Activated B cell treated with CpG ODN at 0.5 μM for 24 hours (primary cell): Measurements from ENCODE around the gene ONECUT1. TPM values are rescaled to one million over a fixed set of nuclear protein-coding genes. Genes with fewer than 3 reads are reported as not detected.

Source experiments
- ATAC-seq: fragments of 200-7000 bp; cut with Tn5 transposase; one replicate; pipeline ENCODE4 v1.10.0; 2021; ENCODE audit warnings: low read depth, mild to moderate bottlenecking, moderate library complexity
- CTCF ChIA-PET: fragments of 350-600 bp; sonication (Branson Sonifier 250); formaldehyde crosslinking; loops from one replicate; lab custom pipeline; 2021; ENCODE audit warnings: antibody characterized with exemption; lab: Charles Lee
- POLR2A ChIA-PET: fragments of 350-600 bp; sonication (Branson Sonifier 250); formaldehyde crosslinking; loops from one replicate; lab custom pipeline; 2021; ENCODE audit warnings: antibody characterized with exemption; lab: Charles Lee
- DNase-seq: peaks from one replicate; pipeline ENCODE4 v3.0.0; 2022
- H3K27ac Mint-ChIP-seq: one replicate; pipeline ENCODE4 v1.8.0; 2020; ENCODE audit warnings: mixed read lengths
- H3K27me3 Mint-ChIP-seq: one replicate; pipeline ENCODE4 v1.8.0; 2021; ENCODE audit warnings: mixed read lengths
- H3K36me3 Mint-ChIP-seq: one replicate; pipeline ENCODE4 v1.8.0; 2021; ENCODE audit warnings: low read depth, mixed read lengths
- H3K4me1 Mint-ChIP-seq: one replicate; pipeline ENCODE4 v1.8.0; 2021; ENCODE audit warnings: mixed read lengths
- H3K4me3 Mint-ChIP-seq: one replicate; pipeline ENCODE4 v1.8.0; 2020; ENCODE audit warnings: mild to moderate bottlenecking, mixed read lengths
- H3K9me3 Mint-ChIP-seq: one replicate; pipeline ENCODE4 v1.8.0; 2020; ENCODE audit warnings: mixed read lengths
- intact Hi-C: fragments of 100-400 bp; cut with micrococcal nuclease; formaldehyde crosslinking; loops from one replicate; pipeline ENCODE4 v1.15.1; 2024
- total RNA-seq: library from RNA; stranded (reverse); gene quantifications from 2 replicates; pipeline ENCODE4 v1.2.3, GENCODE V29; 2022
- TF ChIP-seq, protein P1 (sequence below): fragments of 200-600 bp; IDR thresholded peaks from one replicate; pipeline ENCODE4 v1.8.0; 2022; ENCODE audit warnings: antibody characterized with exemption, mild to moderate bottlenecking

The ONECUT1 gene
- total RNA-seq, 1 donor from 2014 or later = 0.44 TPM

DNA sequence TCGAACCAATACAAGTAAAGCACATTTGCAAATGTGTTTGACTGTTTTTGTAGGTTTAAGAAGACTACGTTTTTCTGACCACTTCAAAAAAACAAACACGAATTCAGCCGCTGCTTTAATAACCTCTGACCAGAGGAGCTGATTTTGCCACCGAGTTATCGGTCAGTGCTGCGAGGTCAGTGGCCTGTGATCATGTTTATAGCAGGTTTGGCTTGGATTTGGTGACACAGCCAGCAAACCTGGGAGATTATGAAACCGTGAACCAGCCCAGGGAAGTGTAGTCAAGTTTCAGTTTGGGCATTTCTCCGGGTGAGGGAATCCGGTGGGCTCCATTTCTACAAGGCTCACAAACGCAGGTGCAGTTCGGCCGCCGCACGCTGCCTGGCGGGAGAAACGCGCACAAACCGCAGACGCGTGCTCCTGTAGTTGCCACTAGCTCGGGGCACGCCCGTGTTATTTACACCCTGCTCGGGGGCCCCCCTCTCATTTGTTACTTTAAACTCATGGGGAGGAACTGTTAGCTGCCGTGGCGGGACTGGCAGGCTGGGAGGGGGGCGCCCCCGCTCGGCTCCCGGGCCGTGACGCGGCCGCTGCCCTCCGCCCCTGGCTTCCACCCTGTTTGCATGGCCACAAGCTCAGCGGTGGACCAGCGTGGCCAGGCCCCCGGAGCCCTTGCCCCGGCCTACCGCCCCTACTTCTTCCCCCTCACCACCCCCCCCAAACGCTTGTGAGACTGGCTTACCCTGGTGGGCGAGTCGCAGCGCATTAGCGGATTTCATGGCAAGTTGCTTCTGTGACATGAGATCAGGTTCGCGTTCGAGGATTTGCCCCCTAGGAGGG, 13.6 kb upstream of the ONECUT1 start:
- TF ChIP-seq, protein P1, sequence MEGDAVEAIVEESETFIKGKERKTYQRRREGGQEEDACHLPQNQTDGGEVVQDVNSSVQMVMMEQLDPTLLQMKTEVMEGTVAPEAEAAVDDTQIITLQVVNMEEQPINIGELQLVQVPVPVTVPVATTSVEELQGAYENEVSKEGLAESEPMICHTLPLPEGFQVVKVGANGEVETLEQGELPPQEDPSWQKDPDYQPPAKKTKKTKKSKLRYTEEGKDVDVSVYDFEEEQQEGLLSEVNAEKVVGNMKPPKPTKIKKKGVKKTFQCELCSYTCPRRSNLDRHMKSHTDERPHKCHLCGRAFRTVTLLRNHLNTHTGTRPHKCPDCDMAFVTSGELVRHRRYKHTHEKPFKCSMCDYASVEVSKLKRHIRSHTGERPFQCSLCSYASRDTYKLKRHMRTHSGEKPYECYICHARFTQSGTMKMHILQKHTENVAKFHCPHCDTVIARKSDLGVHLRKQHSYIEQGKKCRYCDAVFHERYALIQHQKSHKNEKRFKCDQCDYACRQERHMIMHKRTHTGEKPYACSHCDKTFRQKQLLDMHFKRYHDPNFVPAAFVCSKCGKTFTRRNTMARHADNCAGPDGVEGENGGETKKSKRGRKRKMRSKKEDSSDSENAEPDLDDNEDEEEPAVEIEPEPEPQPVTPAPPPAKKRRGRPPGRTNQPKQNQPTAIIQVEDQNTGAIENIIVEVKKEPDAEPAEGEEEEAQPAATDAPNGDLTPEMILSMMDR = no peak
- Mint-ChIP-seq H3K4me1 (peaks cover 23% of the 10 kb centered on the region), H3K27me3 (peaks cover 74% of the 10 kb centered on the region), H3K36me3 (no peaks in the 10 kb centered on the region), H3K4me3 (peak overlapping the region; percentile 75), H3K9me3 (no peaks in the 10 kb centered on the region), H3K27ac (no peak overlapping the region)
- ChIA-PET POLR2A (interaction anchor here (1.6 to 1.7 kb wide), 2 partner anchors 15 to 22 kb away, joined by 3 to 5 read pairs; no protein-coding TSS in a partner anchor), CTCF (interaction anchor here (1.2 kb wide), 1 partner anchor 22 kb away, joined by 3 read pairs; no protein-coding TSS in a partner anchor)
- no peak for DNase-seq
- intact Hi-C loops = loop anchor here (1.0 kb wide), 1 partner anchor 19 kb away; no protein-coding TSS in a partner anchor
- ATAC-seq = no peak

DNA sequence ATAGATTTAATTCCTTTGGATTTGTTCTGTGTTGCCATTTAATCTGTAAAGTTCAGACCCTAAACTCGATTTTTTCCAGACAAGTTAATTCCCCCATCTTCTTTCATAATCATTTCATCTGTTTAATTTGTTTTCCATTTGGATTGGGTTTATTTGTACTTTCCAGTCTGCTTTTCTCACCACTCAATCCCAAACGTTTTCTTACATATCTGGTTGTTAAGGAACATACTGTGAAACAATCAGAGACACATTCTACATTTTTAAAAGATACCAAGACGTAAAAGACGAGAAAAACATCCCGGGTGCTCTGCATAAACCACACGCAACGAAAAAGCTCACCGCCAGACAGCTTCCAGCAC, 13.0 kb upstream of the ONECUT1 start:
- Mint-ChIP-seq H3K4me3 (no peak overlapping the region), H3K27ac (peak overlapping the region; percentile 68), H3K4me1 (peaks cover 23% of the 10 kb centered on the region), H3K9me3 (no peaks in the 10 kb centered on the region), H3K27me3 (peaks cover 72% of the 10 kb centered on the region), H3K36me3 (no peaks in the 10 kb centered on the region)
- POLR2A ChIA-PET = interaction anchor here (1.6 to 1.7 kb wide), 2 partner anchors 15 to 21 kb away, joined by 3 to 5 read pairs; no protein-coding TSS in a partner anchor
- intact Hi-C loops = loop anchor here (1.0 kb wide), 1 partner anchor 19 kb away; no protein-coding TSS in a partner anchor
- no peak for ATAC-seq
- DNase-seq = no peak
- TF ChIP-seq, protein P1 = no peak
- CTCF ChIA-PET = interaction anchor here (1.2 kb wide), 1 partner anchor 22 kb away, joined by 3 read pairs; no protein-coding TSS in a partner anchor

DNA sequence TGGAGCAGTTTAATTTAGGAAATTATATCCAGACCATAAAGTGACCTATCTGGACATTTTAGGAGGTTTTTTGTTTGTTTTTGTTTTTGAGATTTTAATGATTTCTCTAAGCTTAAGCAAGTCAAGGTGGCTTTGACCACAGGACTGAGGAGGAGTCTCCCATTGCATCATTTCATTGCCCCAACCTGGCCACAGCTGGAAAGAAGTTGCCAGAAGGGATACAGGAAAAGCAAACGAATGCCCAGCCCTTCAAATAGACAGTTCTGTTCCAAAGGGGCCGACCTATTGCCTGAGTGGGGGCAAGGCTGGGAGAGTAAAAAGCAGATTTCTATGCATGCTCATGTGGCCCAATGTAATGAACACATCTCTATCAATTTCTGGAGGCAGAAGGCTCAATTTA, 12.0 kb upstream of the ONECUT1 start:
- H3K27me3 Mint-ChIP-seq = peaks cover 70% of the 10 kb centered on the region
- peak overlapping the region; percentile 68 for H3K27ac Mint-ChIP-seq
- TF ChIP-seq, protein P1 = no peak
- H3K9me3 Mint-ChIP-seq = no peaks in the 10 kb centered on the region
- POLR2A ChIA-PET = no interaction called here
- H3K36me3 Mint-ChIP-seq = no peaks in the 10 kb centered on the region
- DNase-seq (no peak), ATAC-seq (no peak)
- intact Hi-C loops = no loop called here
- H3K4me1 Mint-ChIP-seq = peaks cover 23% of the 10 kb centered on the region
- H3K4me3 Mint-ChIP-seq = no peak overlapping the region
- CTCF ChIA-PET = no interaction called here

DNA sequence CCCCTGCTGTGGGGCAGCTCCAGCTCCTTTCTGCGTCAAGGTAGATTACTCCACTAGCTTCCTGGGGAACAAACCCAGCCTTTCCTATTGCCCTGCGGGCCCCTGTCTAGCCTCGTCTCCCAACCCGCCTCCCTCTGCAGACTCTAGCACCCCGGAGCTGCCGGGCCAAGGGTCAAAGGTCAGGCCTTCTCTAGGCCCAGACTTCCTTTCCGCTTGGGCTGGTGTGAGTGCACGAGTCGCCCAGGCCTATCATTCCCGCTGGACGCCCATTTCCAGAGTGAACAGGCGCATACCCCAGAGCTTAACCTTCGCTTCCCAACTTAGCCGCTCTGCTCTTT, 11.6 kb upstream of the ONECUT1 start:
- Mint-ChIP-seq H3K4me1 (peaks cover 23% of the 10 kb centered on the region), H3K9me3 (no peaks in the 10 kb centered on the region), H3K36me3 (no peaks in the 10 kb centered on the region), H3K27ac (no peak overlapping the region), H3K27me3 (peaks cover 72% of the 10 kb centered on the region), H3K4me3 (no peak overlapping the region)
- intact Hi-C loops = no loop called here
- ATAC-seq = no peak
- CTCF ChIA-PET = no interaction called here
- TF ChIP-seq, protein P1 = no peak
- no peak for DNase-seq
- POLR2A ChIA-PET = interaction anchor here (0.6 kb wide), 1 partner anchor 298 kb away, joined by 3 read pairs; no protein-coding TSS in a partner anchor
